Peyer's patch (tissue), 4 donors: ENCODE results near the gene DVL1.

Source experiments
- POLR2A ChIP-seq, 2 donors: fragments of 450-650 bp; IDR thresholded peaks; one replicate each; pipeline ENCODE4 v1.5.1; 2017; ENCODE audit warnings: antibody characterized with exemption in 2 of 2, mild to moderate bottlenecking in 2 of 2, moderate library complexity in 2 of 2
- TF ChIP-seq, protein P1 (sequence below), 6 experiments: fragments of 450-650 bp in 4 of 6; fragments of 200-600 bp in 2 of 6; sonication (generic) in 1 of 6; IDR thresholded peaks; one replicate each; pipeline ENCODE4 v1.5.1; 2017 to 2019; ENCODE audit warnings: antibody characterized with exemption in 6 of 6, mild to moderate bottlenecking in 3 of 6, moderate library complexity in 1 of 6

- TF ChIP-seq POLR2A (IDR thresholded peaks at IDR 0.05): no peak
- TF ChIP-seq, protein P1, sequence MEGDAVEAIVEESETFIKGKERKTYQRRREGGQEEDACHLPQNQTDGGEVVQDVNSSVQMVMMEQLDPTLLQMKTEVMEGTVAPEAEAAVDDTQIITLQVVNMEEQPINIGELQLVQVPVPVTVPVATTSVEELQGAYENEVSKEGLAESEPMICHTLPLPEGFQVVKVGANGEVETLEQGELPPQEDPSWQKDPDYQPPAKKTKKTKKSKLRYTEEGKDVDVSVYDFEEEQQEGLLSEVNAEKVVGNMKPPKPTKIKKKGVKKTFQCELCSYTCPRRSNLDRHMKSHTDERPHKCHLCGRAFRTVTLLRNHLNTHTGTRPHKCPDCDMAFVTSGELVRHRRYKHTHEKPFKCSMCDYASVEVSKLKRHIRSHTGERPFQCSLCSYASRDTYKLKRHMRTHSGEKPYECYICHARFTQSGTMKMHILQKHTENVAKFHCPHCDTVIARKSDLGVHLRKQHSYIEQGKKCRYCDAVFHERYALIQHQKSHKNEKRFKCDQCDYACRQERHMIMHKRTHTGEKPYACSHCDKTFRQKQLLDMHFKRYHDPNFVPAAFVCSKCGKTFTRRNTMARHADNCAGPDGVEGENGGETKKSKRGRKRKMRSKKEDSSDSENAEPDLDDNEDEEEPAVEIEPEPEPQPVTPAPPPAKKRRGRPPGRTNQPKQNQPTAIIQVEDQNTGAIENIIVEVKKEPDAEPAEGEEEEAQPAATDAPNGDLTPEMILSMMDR (IDR thresholded peaks at IDR 0.05): no peak
Measured at GRCh38 chr1:1393428-1393827, 44.2 kb upstream of the DVL1 start.
